NCI-H345 treated with DMSO at 0.1 percent for 48 hours (cell line): ENCODE data around the gene METAP1.
"Not testable (repeated sequence)": the region's sequence is repeated elsewhere in the genome, so short reads cannot be mapped to it uniquely, and the experiment has no call there.

Experiments
- DNase-seq: peaks from one replicate; lab custom pipeline; 2025; ENCODE audit not compliant: unreplicated experiment; lab: John Stamatoyannopoulos, UW

Gene METAP1

GRCh38 chr4:99090481-99091215 lies 95.1 kb downstream of the METAP1 start:
- no peak for DNase-seq

GRCh38 chr4:99091216-99091575 lies 95.7 kb downstream of the METAP1 start:
- DNase-seq, result no peak

GRCh38 chr4:99091841-99092240 lies 96.3 kb downstream of the METAP1 start:
- not testable (repeated sequence) for DNase-seq

DNA sequence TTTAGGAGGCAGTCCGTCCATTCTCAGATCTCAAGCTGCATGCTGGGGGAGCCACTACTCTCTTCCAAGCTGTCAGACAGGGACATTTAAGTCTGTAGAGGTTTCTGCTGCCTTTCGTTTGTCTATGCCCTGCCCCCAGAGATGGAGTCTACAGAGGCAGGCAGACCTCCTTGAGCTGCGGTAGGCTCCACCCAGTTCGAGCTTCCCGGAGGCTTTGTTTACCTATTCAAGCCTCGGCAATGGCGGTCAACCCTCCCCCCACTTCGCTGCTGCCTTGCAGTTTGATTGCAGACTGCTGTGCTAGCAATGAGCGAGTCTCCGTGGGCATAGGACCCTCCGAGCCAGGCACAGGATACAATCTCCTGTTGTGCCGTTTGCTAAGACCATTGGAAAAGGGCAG lies 103.8 kb downstream of the METAP1 start:
- no peak for DNase-seq

DNA sequence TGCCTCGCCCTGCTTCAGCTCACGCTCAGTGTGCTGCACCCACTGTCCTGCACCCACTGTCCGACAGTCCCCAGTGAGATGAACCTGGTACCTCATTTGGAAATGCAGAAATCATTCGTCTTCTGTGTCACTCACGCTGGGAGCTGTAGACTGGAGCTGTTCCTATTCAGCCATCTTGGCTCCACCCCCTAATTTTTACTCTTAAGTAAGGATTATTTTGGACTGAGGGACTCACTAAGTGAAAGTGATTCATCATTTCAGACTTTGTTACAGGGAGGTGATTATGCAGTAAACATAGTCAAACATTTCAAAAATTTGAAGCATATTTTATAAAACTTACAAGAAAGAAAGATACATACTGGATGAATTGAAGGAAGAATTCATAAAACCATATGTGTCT lies 104.3 kb downstream of the METAP1 start:
- DNase-seq, result not testable (repeated sequence)

GRCh38 chr4:99100876-99101275 lies 105.4 kb downstream of the METAP1 start:
- DNase-seq, result no peak

GRCh38 chr4:99102634-99103033 lies 107.1 kb downstream of the METAP1 start:
- no peak for DNase-seq

DNA sequence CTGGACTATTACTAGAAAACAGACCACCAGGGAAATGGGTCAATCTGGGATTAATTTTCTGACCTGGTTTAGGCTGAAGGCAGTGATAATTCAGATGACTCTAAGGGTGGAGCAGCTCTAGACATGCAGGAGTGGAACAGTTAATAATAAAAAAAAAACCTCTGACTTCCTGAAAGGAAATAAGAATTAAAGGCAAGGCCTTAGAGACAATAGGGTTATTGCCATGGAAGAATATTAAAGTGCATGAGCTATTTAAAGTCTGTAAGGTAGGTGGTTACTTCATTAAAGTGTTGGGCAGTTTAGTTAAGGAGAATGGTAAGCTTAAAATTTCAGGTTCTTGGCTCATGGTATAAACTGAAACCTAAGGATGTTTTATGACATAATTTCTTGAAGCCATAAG lies 107.6 kb downstream of the METAP1 start:
- no peak for DNase-seq

- no peak for DNase-seq
Measured at GRCh38 chr4:99104153-99104552, 108.6 kb downstream of the METAP1 start.

- not testable (repeated sequence) for DNase-seq
Measured at GRCh38 chr4:99109286-99109685, 113.8 kb downstream of the METAP1 start.
